HCT116 (cell line): ENCODE measurements around the gene SSTR5. TPM values are rescaled to one million over a fixed set of nuclear protein-coding genes. Genes with fewer than 3 reads are reported as not detected.

Experiments
- ATAC-seq: fragments of 200-7000 bp; cut with Tn5 transposase; 2 replicates; pipeline ENCODE4 v1.9.1; 2020; ENCODE audit warnings: mild to moderate bottlenecking, moderate library complexity
- BruUV-seq: library from RNA; stranded (reverse); fragments of 400-500 nt; replicated peaks from 2 replicates; lab custom pipeline; 2021; lab: Mats Ljungman, UMichigan
- CTCF ChIA-PET: fragments of 300-600 bp; sonication (Branson Sonifier 250); formaldehyde crosslinking; loops from one replicate; lab custom pipeline; 2021; ENCODE audit warnings: antibody characterized with exemption; lab: Charles Lee
- POLR2A ChIA-PET: fragments of 300-600, 350-600 bp; sonication (Branson Sonifier 250); formaldehyde crosslinking; loops from one replicate; lab custom pipeline; 2021; ENCODE audit warnings: antibody characterized with exemption; lab: Charles Lee
- RAD21 ChIA-PET, 2 experiments: fragments of 300-600 bp; sonication (Branson Sonifier 250); formaldehyde crosslinking; loops; one replicate each; lab custom pipeline; 2023; ENCODE audit warnings: low total read pairs in 2 of 2; ENCODE audit not compliant: uncharacterized antibody in 2 of 2, unreplicated experiment in 2 of 2, low non-redundant PET in 1 of 2; lab: Charles Lee
- DNase-seq: peaks from one replicate; pipeline ENCODE4 v3.0.0-alpha.2; 2010; ENCODE audit warnings: low read depth, low spot score
- H2AFZ ChIP-seq: fragments of 200-600 bp; shearing (Covaris generic), sonication (generic); 2 replicates; pipeline ENCODE4 v1.6.1; 2017; ENCODE audit warnings: low read depth, mixed run types, mixed read lengths, antibody characterized with exemption, low read length; ENCODE audit not compliant: poor library complexity, severe bottlenecking
- H3K27ac ChIP-seq: 2 replicates; pipeline ENCODE4 v1.5.1; 2012; ENCODE audit warnings: low read depth, low read length
- H3K27me3 ChIP-seq: fragments of 200-600 bp; sonication (generic); 2 replicates; pipeline ENCODE4 v1.6.1; 2016; ENCODE audit warnings: mixed run types, low read length, mixed read lengths; ENCODE audit not compliant: insufficient read depth
- H3K36me3 ChIP-seq, 2 experiments: fragments of 200-500 bp in 1 of 2; fragments of 200-600 bp in 1 of 2; sonication (Bioruptor generic) in 1 of 2; sonication (generic) in 1 of 2; 2 replicates each; pipeline versions ENCODE4 v1.5.1 to v1.6.1; 2014 to 2016; ENCODE audit warnings: low read length in 2 of 2, inconsistent platforms in 1 of 2, mixed read lengths in 1 of 2, mixed run types in 1 of 2; ENCODE audit not compliant: insufficient read depth in 2 of 2, control insufficient read depth in 1 of 2
- H3K4me1 ChIP-seq, 2 experiments: fragments of 200-600 bp in 1 of 2; sonication (generic) in 1 of 2; 2 replicates each; pipeline versions ENCODE4 v1.5.1 to v1.6.1; 2012 to 2017; ENCODE audit warnings: low read length in 2 of 2, inconsistent platforms in 1 of 2, mild to moderate bottlenecking in 1 of 2, mixed read lengths in 1 of 2, mixed run types in 1 of 2, moderate library complexity in 1 of 2; ENCODE audit not compliant: insufficient read depth in 2 of 2, control insufficient read depth in 1 of 2
- H3K4me2 ChIP-seq: fragments of 200-600 bp; sonication (generic); 2 replicates; pipeline ENCODE4 v1.6.1; 2017; ENCODE audit warnings: mixed run types, low read length, mixed read lengths
- H3K4me3 ChIP-seq, 2 experiments: fragments of 200-600 bp in 1 of 2; sonication (generic) in 1 of 2; replicated peaks in 1 of 2; 2 replicates each; pipeline ENCODE4 v1.5.1; 2011 to 2016; ENCODE audit warnings: low read length in 2 of 2, control low read depth in 1 of 2, low read depth in 1 of 2, mild to moderate bottlenecking in 1 of 2, mixed read lengths in 1 of 2, mixed run types in 1 of 2
- H3K79me2 ChIP-seq: fragments of 200-600 bp; sonication (generic); 2 replicates; pipeline ENCODE4 v1.6.1; 2017; ENCODE audit warnings: mild to moderate bottlenecking, mixed run types, low read length, moderate library complexity, mixed read lengths; ENCODE audit not compliant: insufficient read depth
- H3K9ac ChIP-seq: fragments of 200-600 bp; sonication (generic); 2 replicates; pipeline ENCODE4 v1.6.1; 2016; ENCODE audit warnings: low read length, mixed read lengths
- H3K9me2 ChIP-seq: fragments of 200-600 bp; sonication (generic), shearing (Covaris generic); 2 replicates; pipeline ENCODE4 v1.6.1; 2017; ENCODE audit warnings: mixed run types, mild to moderate bottlenecking, moderate library complexity; ENCODE audit not compliant: insufficient read depth
- H3K9me3 ChIP-seq, 2 experiments: fragments of 200-500 bp in 1 of 2; fragments of 200-600 bp in 1 of 2; sonication (Bioruptor generic) in 1 of 2; sonication (generic) in 1 of 2; 2 replicates each; pipeline ENCODE4 v1.6.1; 2014 to 2017; ENCODE audit warnings: low read length in 2 of 2, mixed read lengths in 2 of 2, inconsistent platforms in 1 of 2, low read depth in 1 of 2, mild to moderate bottlenecking in 1 of 2, mixed run types in 1 of 2, moderate library complexity in 1 of 2; ENCODE audit not compliant: control insufficient read depth in 1 of 2, insufficient read depth in 1 of 2
- H4K20me1 ChIP-seq: fragments of 200-600 bp; sonication (generic), shearing (Covaris generic); 2 replicates; pipeline ENCODE4 v1.6.1; 2017; ENCODE audit warnings: mixed run types, mild to moderate bottlenecking, moderate library complexity; ENCODE audit not compliant: insufficient read depth
- CBX3 ChIP-seq: IDR thresholded peaks from 2 replicates; pipeline ENCODE4 v1.6.1; 2012; ENCODE audit warnings: low read depth
- CEBPB ChIP-seq: IDR thresholded peaks from 2 replicates; pipeline ENCODE4 v1.6.1; 2012; ENCODE audit warnings: low read depth
- CTCF ChIP-seq, 3 experiments: fragments of 200-600 bp in 1 of 3; sonication (generic) in 1 of 3; IDR thresholded peaks in 2 of 3; conservative IDR thresholded peaks in 1 of 3; 2 replicates each; pipeline ENCODE4 v1.5.1; 2012 to 2017; ENCODE audit warnings: low read depth in 2 of 3, low read length in 2 of 3, antibody characterized with exemption in 1 of 3, borderline replicate concordance in 1 of 3, control low read depth in 1 of 3, mild to moderate bottlenecking in 1 of 3, mixed read lengths in 1 of 3, mixed run types in 1 of 3, moderate library complexity in 1 of 3; ENCODE audit not compliant: insufficient read depth in 1 of 3
- ELF1 ChIP-seq: IDR thresholded peaks from 2 replicates; pipeline ENCODE4 v1.6.1; 2012; ENCODE audit warnings: low read depth, borderline replicate concordance
- EZH2 ChIP-seq: fragments of 200-600 bp; sonication (generic); IDR thresholded peaks from 2 replicates; pipeline ENCODE4 v1.6.1; 2017; ENCODE audit warnings: antibody characterized with exemption, mixed run types
- MAX ChIP-seq: IDR thresholded peaks from 2 replicates; pipeline ENCODE4 v1.6.1; 2012
- POLR2A ChIP-seq: IDR thresholded peaks from 2 replicates; pipeline ENCODE4 v1.7.0; 2011; ENCODE audit warnings: borderline replicate concordance; ENCODE audit not compliant: insufficient read depth, insufficient read length; ENCODE audit errors: extremely low read depth
- RAD21 ChIP-seq: IDR thresholded peaks from 2 replicates; pipeline ENCODE4 v1.6.1; 2012; ENCODE audit warnings: low read depth, mild to moderate bottlenecking
- SRF ChIP-seq: IDR thresholded peaks from 2 replicates; pipeline ENCODE4 v1.6.1; 2012; ENCODE audit warnings: low read depth
- TCF7L2 ChIP-seq: IDR thresholded peaks from 2 replicates; pipeline ENCODE4 v1.7.0; 2011; ENCODE audit warnings: borderline replicate concordance, inconsistent platforms; ENCODE audit not compliant: insufficient read depth, insufficient read length; ENCODE audit errors: extremely low read depth
- YY1 ChIP-seq: IDR thresholded peaks from 2 replicates; pipeline ENCODE4 v1.6.1; 2011; ENCODE audit warnings: low read length, low read depth, moderate library complexity, mild to moderate bottlenecking; ENCODE audit not compliant: insufficient replicate concordance; ENCODE audit errors: extremely low read depth
- ZBTB33 ChIP-seq: IDR thresholded peaks from 2 replicates; pipeline ENCODE4 v1.6.1; 2011; ENCODE audit warnings: mild to moderate bottlenecking, low read length, moderate library complexity; ENCODE audit not compliant: insufficient replicate concordance; ENCODE audit errors: extremely low read depth
- ZFX ChIP-seq: fragments of 450-650 bp; IDR thresholded peaks from 2 replicates; pipeline ENCODE4 v1.6.1; 2017
- ZNF274 ChIP-seq: fragments of 200-500 bp; sonication (Bioruptor generic); IDR thresholded peaks from 2 replicates; pipeline ENCODE4 v1.6.1; 2014; ENCODE audit warnings: mild to moderate bottlenecking, low read depth, low read length, inconsistent platforms
- intact Hi-C: fragments of 100-400 bp; cut with micrococcal nuclease; formaldehyde crosslinking; loops from 2 replicates; pipeline ENCODE4 v1.10.0; 2022
- total RNA-seq: library from RNA; stranded (reverse); gene quantifications from one replicate; pipeline ENCODE4 v1.2.1, GENCODE V29; 2021; ENCODE audit not compliant: unreplicated experiment
- TF ChIP-seq, protein P1 (sequence below): IDR thresholded peaks from 2 replicates; pipeline ENCODE4 v1.6.1; 2012

The SSTR5 gene
- total RNA-seq, 1 experiment from 2014 or later: 7.2 TPM

GRCh38 chr16:1103636-1103980 is 31.1 kb downstream of the SSTR5 start:
- H3K9ac ChIP-seq: peak overlapping the region; percentile 49
- H3K4me3 ChIP-seq: peak overlapping the region; percentile 41 to 52
- no peaks in the 10 kb centered on the region for H3K27me3 ChIP-seq
- H3K36me3 ChIP-seq: no peaks in the 10 kb centered on the region
- H3K79me2 ChIP-seq: no peaks in the 10 kb centered on the region
- no TSS peak for BruUV-seq
- CTCF ChIA-PET: interaction anchor here (1.1 to 1.3 kb wide), 5 partner anchors 12 to 417 kb away, joined by 3 to 5 read pairs (median 3); no protein-coding TSS in a partner anchor
- H2AFZ ChIP-seq: no peak overlapping the region
- H3K9me2 ChIP-seq: no peaks in the 10 kb centered on the region
- DNase-seq (no peak), ATAC-seq (no peak)
- no peaks in the 10 kb centered on the region for H4K20me1 ChIP-seq
- intact Hi-C loops: loop anchor here (1.0 kb wide), 1 partner anchor 46 kb away; no protein-coding TSS in a partner anchor
- no peaks in the 10 kb centered on the region for H3K9me3 ChIP-seq
- H3K27ac ChIP-seq: peak overlapping the region; percentile 31; the same call in 1 of the 2 replicates
- peak overlapping the region; percentile 87 for H3K4me2 ChIP-seq
- TF ChIP-seq ZFX: no peak
- no peak for TF ChIP-seq CTCF (IDR thresholded peaks at IDR 0.05 in 2 of 3, conservative IDR thresholded peaks at IDR 0.05 in 1 of 3; ENCODE audit: borderline replicate concordance in 1 of 3, insufficient read depth in 1 of 3, low read depth in 2 of 3, low read length in 2 of 3)
- TF ChIP-seq ZBTB33: no peak
- no peak for TF ChIP-seq CBX3
- no peak for TF ChIP-seq EZH2
- TF ChIP-seq, protein P1, sequence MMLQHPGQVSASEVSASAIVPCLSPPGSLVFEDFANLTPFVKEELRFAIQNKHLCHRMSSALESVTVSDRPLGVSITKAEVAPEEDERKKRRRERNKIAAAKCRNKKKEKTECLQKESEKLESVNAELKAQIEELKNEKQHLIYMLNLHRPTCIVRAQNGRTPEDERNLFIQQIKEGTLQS: no peak
- no peak for TF ChIP-seq SRF
- TF ChIP-seq RAD21: no peak
- TF ChIP-seq ELF1: no peak
- no peak for TF ChIP-seq MAX
- no peak for TF ChIP-seq CEBPB
- no peak for TF ChIP-seq TCF7L2
- no peak for TF ChIP-seq YY1
- TF ChIP-seq ZNF274: no peak
- no peak for TF ChIP-seq POLR2A
- RAD21 ChIA-PET: interaction anchor here in 1 of 2 experiments (0.6 kb wide), 1 partner anchor 51 kb away, joined by 5 read pairs; no protein-coding TSS in a partner anchor
- POLR2A ChIA-PET: no interaction called here
- H3K4me1 ChIP-seq: peaks cover 8 to 38% of the 10 kb centered on the region in 2 experiments; a peak in 3 of 4 replicates
